ENCODE results near the gene PAQR4. TPM values are rescaled to one million over a fixed set of nuclear protein-coding genes. Genes with fewer than 3 reads are reported as not detected.

The PAQR4 gene
- total and polyA plus RNA-seq, 2 donors (not counting 1 experiment from before 2014, with no cell fraction given) = 1.5 to 3.0 TPM

- H3K27ac ChIP-seq (ENCODE audit: insufficient read depth, low read length) = no peak overlapping the region
- H3K36me3 ChIP-seq (ENCODE audit: control insufficient read depth, insufficient read depth, low read length) = no peaks in the 10 kb centered on the region
- peak overlapping the region in 1 of 4 experiments; percentile 14 for H3K4me3 ChIP-seq (replicated peaks in 1 of 4; ENCODE audit: control extremely low read depth in 1 of 4, insufficient read depth in 1 of 4, low read depth in 3 of 4, low read length in 4 of 4)
- no peaks in the 10 kb centered on the region for H4K20me1 ChIP-seq (ENCODE audit: control insufficient read depth, extremely low read depth, insufficient read depth, low read length)
- H3K9me3 ChIP-seq (ENCODE audit: control insufficient read depth, insufficient read depth, low read depth, low read length) = no peaks in the 10 kb centered on the region
- no peak overlapping the region for H3K9ac ChIP-seq (ENCODE audit: insufficient read depth, low read length)
- no peaks in the 10 kb centered on the region for H3K4me1 ChIP-seq (ENCODE audit: control insufficient read depth, extremely low read depth, insufficient read depth, low read length)
- TF ChIP-seq EZH2 (IDR thresholded peaks at IDR 0.05; ENCODE audit: low read length, missing control alignments) (no peak), CTCF (conservative IDR thresholded peaks at IDR 0.05 in 1 of 2, IDR thresholded peaks at IDR 0.05 in 1 of 2; ENCODE audit: low read depth in 1 of 2, low read length in 2 of 2) (no peak)
- no peaks in the 10 kb centered on the region for H3K79me2 ChIP-seq (ENCODE audit: control insufficient read depth, insufficient read depth, low read length)
- H3K27me3 ChIP-seq (ENCODE audit: control insufficient read depth, insufficient read depth, low read length) = peaks cover 4% of the 10 kb centered on the region
- H3K4me2 ChIP-seq (ENCODE audit: extremely low read depth, insufficient read depth, low read length) = no peak overlapping the region
- DNase-seq (ENCODE audit: low read depth in 2 of 2) = no peak
- no peak overlapping the region for H2AFZ ChIP-seq (ENCODE audit: low read length)
Observed at GRCh38 chr16:3004319-3004718, 35.2 kb downstream of the PAQR4 start.

DNA sequence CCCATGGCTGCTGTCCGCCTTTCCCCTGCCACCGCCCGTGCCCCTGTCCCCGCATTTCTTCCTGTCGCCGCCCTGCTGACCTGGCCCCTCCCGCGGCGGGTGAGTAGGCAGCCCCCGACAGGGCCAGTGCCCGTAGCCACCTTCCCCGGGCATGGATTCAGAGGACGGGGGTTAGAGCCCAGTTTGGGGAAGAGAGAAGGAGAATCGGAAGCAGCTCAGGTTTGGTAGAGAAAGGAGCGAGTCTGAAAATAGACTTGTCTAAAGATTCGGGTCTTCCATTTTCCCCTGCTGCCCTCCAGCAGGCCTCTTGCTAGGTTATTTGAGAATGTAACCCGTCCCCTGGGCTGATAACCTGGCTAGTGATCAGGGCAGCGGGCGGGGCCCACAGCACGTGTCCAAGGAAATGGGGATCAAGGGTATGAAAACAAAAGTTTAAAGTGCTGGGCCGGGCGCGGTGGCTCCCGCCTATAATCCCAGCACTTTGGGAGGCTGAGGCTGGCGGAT is 35.7 kb downstream of the PAQR4 start:
- Histone ChIP-seq H3K4me1 (ENCODE audit: control insufficient read depth, extremely low read depth, insufficient read depth, low read length) (no peaks in the 10 kb centered on the region), H3K9me3 (ENCODE audit: control insufficient read depth, insufficient read depth, low read depth, low read length) (no peaks in the 10 kb centered on the region), H3K36me3 (ENCODE audit: control insufficient read depth, insufficient read depth, low read length) (no peaks in the 10 kb centered on the region), H3K27me3 (ENCODE audit: control insufficient read depth, insufficient read depth, low read length) (peaks cover 7% of the 10 kb centered on the region), H3K79me2 (ENCODE audit: control insufficient read depth, insufficient read depth, low read length) (no peaks in the 10 kb centered on the region), H3K4me2 (ENCODE audit: extremely low read depth, insufficient read depth, low read length) (peak overlapping the region; percentile 78), H4K20me1 (ENCODE audit: control insufficient read depth, extremely low read depth, insufficient read depth, low read length) (no peaks in the 10 kb centered on the region), H2AFZ (ENCODE audit: low read length) (no peak overlapping the region), H3K4me3 (replicated peaks in 1 of 4; ENCODE audit: control extremely low read depth in 1 of 4, insufficient read depth in 1 of 4, low read depth in 3 of 4, low read length in 4 of 4) (peak overlapping the region in 2 of 4 experiments; percentile 14 to 32), H3K27ac (ENCODE audit: insufficient read depth, low read length) (no peak overlapping the region), H3K9ac (ENCODE audit: insufficient read depth, low read length) (no peak overlapping the region)
- TF ChIP-seq CTCF (conservative IDR thresholded peaks at IDR 0.05 in 1 of 2, IDR thresholded peaks at IDR 0.05 in 1 of 2; ENCODE audit: low read depth in 1 of 2, low read length in 2 of 2) = no peak
- TF ChIP-seq EZH2 (IDR thresholded peaks at IDR 0.05; ENCODE audit: low read length, missing control alignments) = peak; percentile 29
- no peak for DNase-seq (ENCODE audit: low read depth in 2 of 2)

GRCh38 chr16:3007059-3007956 is 38.2 kb downstream of the PAQR4 start:
- Histone ChIP-seq H3K9me3 (ENCODE audit: control insufficient read depth, insufficient read depth, low read depth, low read length) (no peaks in the 10 kb centered on the region), H4K20me1 (ENCODE audit: control insufficient read depth, extremely low read depth, insufficient read depth, low read length) (no peaks in the 10 kb centered on the region), H3K4me2 (ENCODE audit: extremely low read depth, insufficient read depth, low read length) (no peak overlapping the region), H3K79me2 (ENCODE audit: control insufficient read depth, insufficient read depth, low read length) (no peaks in the 10 kb centered on the region), H3K36me3 (ENCODE audit: control insufficient read depth, insufficient read depth, low read length) (no peaks in the 10 kb centered on the region), H3K4me1 (ENCODE audit: control insufficient read depth, extremely low read depth, insufficient read depth, low read length) (no peaks in the 10 kb centered on the region), H3K9ac (ENCODE audit: insufficient read depth, low read length) (no peak overlapping the region), H2AFZ (ENCODE audit: low read length) (no peak overlapping the region), H3K27me3 (ENCODE audit: control insufficient read depth, insufficient read depth, low read length) (peaks cover 19% of the 10 kb centered on the region), H3K4me3 (replicated peaks in 1 of 4; ENCODE audit: control extremely low read depth in 1 of 4, insufficient read depth in 1 of 4, low read depth in 3 of 4, low read length in 4 of 4) (no peak overlapping the region), H3K27ac (ENCODE audit: insufficient read depth, low read length) (no peak overlapping the region)
- DNase-seq (ENCODE audit: low read depth in 2 of 2) = no peak
- TF ChIP-seq CTCF (conservative IDR thresholded peaks at IDR 0.05 in 1 of 2, IDR thresholded peaks at IDR 0.05 in 1 of 2; ENCODE audit: low read depth in 1 of 2, low read length in 2 of 2) (no peak), EZH2 (IDR thresholded peaks at IDR 0.05; ENCODE audit: low read length, missing control alignments) (no peak)
